ENCODE data around the gene GSTO2. TPM values are rescaled to one million over a fixed set of nuclear protein-coding genes. Genes with fewer than 3 reads are reported as not detected.

Gene GSTO2
- total and polyA plus RNA-seq, 2 of the 13 experiments (the other 11 are each of a cell fraction or from before 2014, with no cell fraction given) = 2.1 to 7.9 TPM

DNA sequence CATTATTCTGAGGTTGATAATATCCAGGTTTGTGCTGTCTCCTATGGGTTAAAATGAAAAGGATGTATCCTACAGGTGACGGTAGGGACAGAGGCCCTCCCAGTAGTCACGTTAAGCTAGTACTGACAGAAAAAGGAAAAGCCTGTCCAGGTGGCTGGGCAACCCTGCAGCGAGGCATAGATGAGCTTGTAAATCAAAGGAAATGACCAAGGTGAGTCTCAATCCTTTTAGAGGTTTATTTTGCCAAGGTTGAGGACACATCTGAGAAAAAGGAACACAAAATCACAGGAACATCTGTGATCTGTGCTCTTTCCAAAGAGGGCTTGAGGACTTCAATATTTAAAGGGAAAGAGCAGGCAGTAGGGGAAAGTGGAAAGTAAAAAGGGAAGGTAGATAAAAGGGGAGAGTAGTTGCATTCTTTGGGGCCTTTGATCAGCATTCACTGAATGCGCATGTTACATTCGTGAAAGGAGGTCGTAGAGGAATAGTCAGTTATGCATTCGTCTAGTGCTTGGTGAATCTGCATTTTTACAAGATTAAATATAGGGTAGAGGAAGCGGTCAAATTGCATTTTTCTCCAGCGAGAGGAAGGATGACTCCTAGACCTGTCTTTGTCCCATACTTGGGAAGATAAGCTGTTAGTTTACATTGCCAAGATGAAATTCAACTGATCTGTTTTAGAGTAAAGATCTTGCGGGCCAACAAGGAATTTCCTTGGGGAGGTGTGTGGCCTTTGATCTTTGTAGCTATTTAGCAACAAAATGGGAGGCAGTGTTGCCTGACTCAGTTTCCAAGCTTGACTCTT, 15.2 kb upstream of the GSTO2 start (continued):
- TF ChIP-seq, protein P1, sequence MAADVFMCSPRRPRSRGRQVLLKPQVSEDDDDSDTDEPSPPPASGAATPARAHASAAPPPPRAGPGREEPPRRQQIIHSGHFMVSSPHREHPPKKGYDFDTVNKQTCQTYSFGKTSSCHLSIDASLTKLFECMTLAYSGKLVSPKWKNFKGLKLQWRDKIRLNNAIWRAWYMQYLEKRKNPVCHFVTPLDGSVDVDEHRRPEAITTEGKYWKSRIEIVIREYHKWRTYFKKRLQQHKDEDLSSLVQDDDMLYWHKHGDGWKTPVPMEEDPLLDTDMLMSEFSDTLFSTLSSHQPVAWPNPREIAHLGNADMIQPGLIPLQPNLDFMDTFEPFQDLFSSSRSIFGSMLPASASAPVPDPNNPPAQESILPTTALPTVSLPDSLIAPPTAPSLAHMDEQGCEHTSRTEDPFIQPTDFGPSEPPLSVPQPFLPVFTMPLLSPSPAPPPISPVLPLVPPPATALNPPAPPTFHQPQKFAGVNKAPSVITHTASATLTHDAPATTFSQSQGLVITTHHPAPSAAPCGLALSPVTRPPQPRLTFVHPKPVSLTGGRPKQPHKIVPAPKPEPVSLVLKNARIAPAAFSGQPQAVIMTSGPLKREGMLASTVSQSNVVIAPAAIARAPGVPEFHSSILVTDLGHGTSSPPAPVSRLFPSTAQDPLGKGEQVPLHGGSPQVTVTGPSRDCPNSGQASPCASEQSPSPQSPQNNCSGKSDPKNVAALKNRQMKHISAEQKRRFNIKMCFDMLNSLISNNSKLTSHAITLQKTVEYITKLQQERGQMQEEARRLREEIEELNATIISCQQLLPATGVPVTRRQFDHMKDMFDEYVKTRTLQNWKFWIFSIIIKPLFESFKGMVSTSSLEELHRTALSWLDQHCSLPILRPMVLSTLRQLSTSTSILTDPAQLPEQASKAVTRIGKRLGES (CRISPR knock-in tag; IDR thresholded peaks at IDR 0.05; ENCODE audit: borderline replicate concordance) = no peak
- peak; percentile 28; the same call in 1 of the 2 replicates for TF ChIP-seq ATF7-NPFF (CRISPR knock-in tag; IDR thresholded peaks at IDR 0.05; ENCODE audit: low read depth)
- TF ChIP-seq CREM (IDR thresholded peaks at IDR 0.05) = peak; percentile 20; the same call in 1 of the 2 replicates
- TF ChIP-seq CREM (CRISPR knock-in tag; IDR thresholded peaks at IDR 0.05) = no peak
- no peak for TF ChIP-seq ARNTL (CRISPR knock-in tag; IDR thresholded peaks at IDR 0.05)
- TF ChIP-seq HNRNPLL (IDR thresholded peaks at IDR 0.05; ENCODE audit: low read depth, low read length, poor library complexity, severe bottlenecking) = no peak
- no peak for TF ChIP-seq ZNF781 (CRISPR knock-in tag; IDR thresholded peaks at IDR 0.05; ENCODE audit: borderline replicate concordance, not compliant biosample characterization)
- TF ChIP-seq TCF7 (IDR thresholded peaks at IDR 0.05; ENCODE audit: low read depth) = peak; percentile 20; the same call in 1 of the 2 replicates
- TF ChIP-seq IRF2 (CRISPR knock-in tag; IDR thresholded peaks at IDR 0.05) = 0 out of 2 replicates have a peak, but pooled peaks have one; percentile 3
- 0 out of 2 replicates have a peak, but pooled peaks have one; percentile 6 for TF ChIP-seq POLR2G (IDR thresholded peaks at IDR 0.05; ENCODE audit: low read depth, low read length)
- TF ChIP-seq, protein P2, sequence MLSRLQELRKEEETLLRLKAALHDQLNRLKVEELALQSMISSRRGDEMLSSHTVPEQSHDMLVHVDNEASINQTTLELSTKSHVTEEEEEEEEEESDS (CRISPR knock-in tag; IDR thresholded peaks at IDR 0.05; ENCODE audit: borderline replicate concordance) = 0 out of 2 replicates have a peak, but pooled peaks have one; percentile 2
- no peak for TF ChIP-seq ZNF350 (CRISPR knock-in tag; IDR thresholded peaks at IDR 0.05; ENCODE audit: borderline replicate concordance, low read depth)
- TF ChIP-seq NFIC (IDR thresholded peaks at IDR 0.05; ENCODE audit: low read length) = 0 out of 2 replicates have a peak, but pooled peaks have one; percentile 5
- 0 out of 2 replicates have a peak, but pooled peaks have one; percentile 34 for TF ChIP-seq RARA (CRISPR knock-in tag; IDR thresholded peaks at IDR 0.05)
- TF ChIP-seq, protein P3, sequence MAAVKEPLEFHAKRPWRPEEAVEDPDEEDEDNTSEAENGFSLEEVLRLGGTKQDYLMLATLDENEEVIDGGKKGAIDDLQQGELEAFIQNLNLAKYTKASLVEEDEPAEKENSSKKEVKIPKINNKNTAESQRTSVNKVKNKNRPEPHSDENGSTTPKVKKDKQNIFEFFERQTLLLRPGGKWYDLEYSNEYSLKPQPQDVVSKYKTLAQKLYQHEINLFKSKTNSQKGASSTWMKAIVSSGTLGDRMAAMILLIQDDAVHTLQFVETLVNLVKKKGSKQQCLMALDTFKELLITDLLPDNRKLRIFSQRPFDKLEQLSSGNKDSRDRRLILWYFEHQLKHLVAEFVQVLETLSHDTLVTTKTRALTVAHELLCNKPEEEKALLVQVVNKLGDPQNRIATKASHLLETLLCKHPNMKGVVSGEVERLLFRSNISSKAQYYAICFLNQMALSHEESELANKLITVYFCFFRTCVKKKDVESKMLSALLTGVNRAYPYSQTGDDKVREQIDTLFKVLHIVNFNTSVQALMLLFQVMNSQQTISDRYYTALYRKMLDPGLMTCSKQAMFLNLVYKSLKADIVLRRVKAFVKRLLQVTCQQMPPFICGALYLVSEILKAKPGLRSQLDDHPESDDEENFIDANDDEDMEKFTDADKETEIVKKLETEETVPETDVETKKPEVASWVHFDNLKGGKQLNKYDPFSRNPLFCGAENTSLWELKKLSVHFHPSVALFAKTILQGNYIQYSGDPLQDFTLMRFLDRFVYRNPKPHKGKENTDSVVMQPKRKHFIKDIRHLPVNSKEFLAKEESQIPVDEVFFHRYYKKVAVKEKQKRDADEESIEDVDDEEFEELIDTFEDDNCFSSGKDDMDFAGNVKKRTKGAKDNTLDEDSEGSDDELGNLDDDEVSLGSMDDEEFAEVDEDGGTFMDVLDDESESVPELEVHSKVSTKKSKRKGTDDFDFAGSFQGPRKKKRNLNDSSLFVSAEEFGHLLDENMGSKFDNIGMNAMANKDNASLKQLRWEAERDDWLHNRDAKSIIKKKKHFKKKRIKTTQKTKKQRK (IDR thresholded peaks at IDR 0.05; ENCODE audit: low read length) = no peak
- TF ChIP-seq PHF5A (CRISPR knock-in tag; IDR thresholded peaks at IDR 0.05; ENCODE audit: low read depth, unreplicated experiment) = no peak
- TF ChIP-seq ZNF124 (CRISPR knock-in tag; IDR thresholded peaks at IDR 0.05) = no peak
- TF ChIP-seq KLF12 (CRISPR knock-in tag; IDR thresholded peaks at IDR 0.05; ENCODE audit: borderline replicate concordance) = 0 out of 2 replicates have a peak, but pooled peaks have one; percentile 2
- TF ChIP-seq ZNF607 (CRISPR knock-in tag; IDR thresholded peaks at IDR 0.05; ENCODE audit: borderline replicate concordance) = 0 out of 2 replicates have a peak, but pooled peaks have one; percentile 17
- 0 out of 2 replicates have a peak, but pooled peaks have one; percentile 16 for TF ChIP-seq ZNF367 (CRISPR knock-in tag; IDR thresholded peaks at IDR 0.05; ENCODE audit: borderline replicate concordance)
- 0 out of 2 replicates have a peak, but pooled peaks have one; percentile 8 for TF ChIP-seq TGIF2 (CRISPR knock-in tag; IDR thresholded peaks at IDR 0.05)
- TF ChIP-seq PPARG (CRISPR knock-in tag; conservative IDR thresholded peaks at IDR 0.05) = peak; percentile 27; the same call in 1 of the 2 replicates
- TF ChIP-seq BRCA1 (CRISPR knock-in tag; IDR thresholded peaks at IDR 0.05) = 0 out of 2 replicates have a peak, but pooled peaks have one; percentile 5
- TF ChIP-seq TEAD3 (CRISPR knock-in tag; optimal IDR thresholded peaks at IDR 0.05; ENCODE audit: borderline replicate concordance) = peak; percentile 31

All from HepG2 (cell line).